Neural cell (in vitro differentiated cells): ENCODE results near the gene SAMD8. TPM values are rescaled to one million over a fixed set of nuclear protein-coding genes. Genes with fewer than 3 reads are reported as not detected.

Experiments
- H2AFZ ChIP-seq: fragments of 200-600, 300-800 bp; sonication (generic), shearing (Covaris generic); 2 replicates; pipeline ENCODE4 v1.6.0; 2014; ENCODE audit warnings: low read depth, mild to moderate bottlenecking, antibody characterized with exemption, low read length, moderate library complexity
- H3F3A ChIP-seq: fragments of 200-600 bp; shearing (Covaris generic); 2 replicates; pipeline ENCODE4 v1.6.1; 2016; ENCODE audit warnings: mild to moderate bottlenecking, moderate library complexity, mixed read lengths, antibody characterized with exemption, low read length; ENCODE audit not compliant: insufficient read depth, poor library complexity, severe bottlenecking
- H3K27ac ChIP-seq: fragments of 200-600, 300-800 bp; sonication (generic), shearing (Covaris generic); 2 replicates; pipeline ENCODE4 v1.5.1; 2014; ENCODE audit warnings: mild to moderate bottlenecking, low read length, moderate library complexity
- H3K27me3 ChIP-seq: fragments of 300-800, 200-600 bp; sonication (generic), shearing (Covaris generic); 2 replicates; pipeline ENCODE4 v1.6.0; 2014; ENCODE audit warnings: mild to moderate bottlenecking, low read depth, low read length, moderate library complexity; ENCODE audit not compliant: insufficient read depth
- H3K36me3 ChIP-seq: fragments of 300-800, 200-600 bp; sonication (generic), shearing (Covaris generic); 2 replicates; pipeline ENCODE4 v1.5.1; 2014; ENCODE audit warnings: mild to moderate bottlenecking, antibody characterized with exemption, low read length, moderate library complexity; ENCODE audit not compliant: insufficient read depth
- H3K4me2 ChIP-seq: fragments of 300-800, 200-600 bp; sonication (generic), shearing (Covaris generic); 2 replicates; pipeline ENCODE4 v1.6.0; 2014; ENCODE audit warnings: mild to moderate bottlenecking, low read length
- H3K4me3 ChIP-seq: fragments of 300-800, 200-600 bp; sonication (generic), shearing (Covaris generic); 2 replicates; pipeline ENCODE4 v1.5.1; 2014; ENCODE audit warnings: mild to moderate bottlenecking, low read length, moderate library complexity
- H3K79me2 ChIP-seq: fragments of 200-600 bp; shearing (Covaris generic); replicated peaks from 2 replicates; pipeline ENCODE4 v1.6.0; 2014; ENCODE audit warnings: mild to moderate bottlenecking, low read length, moderate library complexity; ENCODE audit not compliant: insufficient read depth
- H3K9ac ChIP-seq: fragments of 300-800, 200-600 bp; sonication (generic), shearing (Covaris generic); 2 replicates; pipeline ENCODE4 v1.6.1; 2016; ENCODE audit warnings: mild to moderate bottlenecking, low read length, mixed read lengths
- H3K9me2 ChIP-seq: fragments of 200-600 bp; shearing (Covaris generic); 2 replicates; pipeline ENCODE4 v1.6.1; 2016; ENCODE audit warnings: mild to moderate bottlenecking, low read length, mixed read lengths; ENCODE audit not compliant: insufficient read depth
- H3K9me3 ChIP-seq: fragments of 200-600, 300-800 bp; sonication (generic), shearing (Covaris generic); 2 replicates; pipeline ENCODE4 v1.6.1; 2016; ENCODE audit warnings: mild to moderate bottlenecking, mixed run types, low read length, moderate library complexity, mixed read lengths
- H4K20me1 ChIP-seq: fragments of 200-600 bp; shearing (Covaris generic); 2 replicates; pipeline ENCODE4 v1.6.1; 2016; ENCODE audit warnings: mild to moderate bottlenecking, mixed run types; ENCODE audit not compliant: insufficient read depth
- EP300 ChIP-seq: fragments of 450-650 bp; conservative IDR thresholded peaks from 2 replicates; pipeline ENCODE4 v1.6.1; 2014; ENCODE audit warnings: antibody characterized with exemption, mild to moderate bottlenecking, moderate library complexity; ENCODE audit not compliant: poor library complexity, severe bottlenecking
- EZH2 ChIP-seq: fragments of 200-600, 300-800 bp; shearing (Covaris generic), sonication (generic); IDR thresholded peaks from 2 replicates; pipeline ENCODE4 v1.6.1; 2014; ENCODE audit warnings: antibody characterized with exemption, low read length, borderline replicate concordance, mild to moderate bottlenecking; ENCODE audit not compliant: insufficient read depth, poor library complexity, severe bottlenecking
- MXI1 ChIP-seq: fragments of 450-650 bp; conservative IDR thresholded peaks from 2 replicates; pipeline ENCODE4 v1.6.1; 2014; ENCODE audit warnings: antibody characterized with exemption, mild to moderate bottlenecking; ENCODE audit not compliant: poor library complexity, severe bottlenecking
- POLR2AphosphoS5 ChIP-seq: IDR thresholded peaks from 2 replicates; pipeline ENCODE4 v1.6.1; 2012
- RAD21 ChIP-seq: fragments of 450-650 bp; conservative IDR thresholded peaks from 2 replicates; pipeline ENCODE4 v1.6.1; 2014; ENCODE audit warnings: antibody characterized with exemption, mild to moderate bottlenecking, moderate library complexity
- SMC3 ChIP-seq: fragments of 450-650 bp; conservative IDR thresholded peaks from 2 replicates; pipeline ENCODE4 v1.6.1; 2014; ENCODE audit warnings: antibody characterized with exemption, mild to moderate bottlenecking, moderate library complexity; ENCODE audit not compliant: poor library complexity
- TAF1 ChIP-seq: IDR thresholded peaks from 2 replicates; pipeline ENCODE4 v1.6.1; 2012; ENCODE audit warnings: low read depth
- polyA plus RNA-seq: library from polyadenylated mRNA; depleted of rRNA; stranded (reverse); fragments of >200 nt; gene quantifications from 2 replicates; pipeline ENCODE4 v1.2.3, GENCODE V29; 2014
- TF ChIP-seq, protein P1 (sequence below): IDR thresholded peaks from 2 replicates; pipeline ENCODE4 v1.6.1; 2012; ENCODE audit warnings: borderline replicate concordance
- TF ChIP-seq, protein P2 (sequence below): fragments of 450-650 bp; IDR thresholded peaks from 2 replicates; pipeline ENCODE4 v1.5.1; 2014; ENCODE audit warnings: antibody characterized with exemption, mild to moderate bottlenecking, moderate library complexity; ENCODE audit not compliant: poor library complexity, severe bottlenecking

Gene SAMD8
- polyA plus RNA-seq, 1 donor from 2014 or later = 32.9 TPM

DNA sequence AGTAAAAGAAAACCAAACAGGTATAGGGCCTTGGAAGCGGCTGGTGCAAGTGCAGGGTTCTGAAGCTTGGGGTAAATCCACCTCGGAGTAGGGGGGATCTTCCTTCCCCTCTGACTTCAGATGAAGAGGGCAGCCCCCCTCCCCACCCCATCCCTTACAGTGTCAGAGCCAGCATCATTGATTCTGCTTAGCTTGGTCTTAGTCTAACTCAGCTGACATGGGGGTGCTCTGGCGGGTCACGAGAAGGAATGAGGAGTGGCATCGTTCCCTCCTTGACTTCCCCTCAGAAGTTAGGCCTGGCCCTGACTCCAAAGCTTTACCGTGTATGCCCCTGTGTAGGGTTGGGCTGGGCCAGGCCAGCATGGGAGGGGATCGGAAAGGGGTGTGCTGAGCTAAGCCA is 44.2 kb upstream of the SAMD8 start:
- Histone ChIP-seq H3K9me3 (no peaks in the 10 kb centered on the region), H3F3A (no peaks in the 10 kb centered on the region), H3K27me3 (no peaks in the 10 kb centered on the region), H3K9me2 (no peaks in the 10 kb centered on the region), H3K79me2 (no peaks in the 10 kb centered on the region), H3K27ac (no peak overlapping the region), H3K4me3 (no peak overlapping the region), H3K36me3 (no peaks in the 10 kb centered on the region), H3K9ac (no peak overlapping the region), H2AFZ (no peak overlapping the region), H3K4me2 (no peak overlapping the region), H4K20me1 (no peaks in the 10 kb centered on the region)
- TF ChIP-seq EP300 (no peak), TAF1 (no peak), SMC3 (no peak), RAD21 (no peak), POLR2AphosphoS5 (no peak)

DNA sequence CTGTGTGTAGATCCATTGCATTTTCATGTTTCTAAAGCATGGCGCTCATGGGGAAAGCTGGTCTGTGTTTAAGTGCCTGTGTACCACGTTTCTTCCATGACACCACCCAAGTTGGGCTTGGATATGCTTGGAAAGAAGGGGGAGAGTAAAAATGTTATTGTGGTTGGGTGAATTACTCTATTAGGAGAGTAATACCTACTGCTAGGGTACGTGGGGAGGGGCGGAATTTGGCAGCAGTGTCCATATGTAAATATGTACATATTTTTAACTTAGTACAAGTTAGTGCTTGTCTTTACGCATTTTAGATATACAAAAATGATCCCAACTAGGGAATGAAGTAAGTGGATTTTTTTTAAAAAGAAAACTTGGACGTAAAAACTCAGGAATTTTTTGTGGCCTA is 42.9 kb upstream of the SAMD8 start:
- H2AFZ ChIP-seq = no peak overlapping the region
- H4K20me1 ChIP-seq = no peaks in the 10 kb centered on the region
- no peak overlapping the region for H3K9ac ChIP-seq
- H3K27ac ChIP-seq = no peak overlapping the region
- no peak overlapping the region for H3K4me3 ChIP-seq
- no peaks in the 10 kb centered on the region for H3K36me3 ChIP-seq
- no peaks in the 10 kb centered on the region for H3K9me2 ChIP-seq
- no peaks in the 10 kb centered on the region for H3K27me3 ChIP-seq
- H3F3A ChIP-seq = no peaks in the 10 kb centered on the region
- no peaks in the 10 kb centered on the region for H3K79me2 ChIP-seq
- no peaks in the 10 kb centered on the region for H3K9me3 ChIP-seq
- no peak overlapping the region for H3K4me2 ChIP-seq
- TF ChIP-seq SMC3 = no peak
- no peak for TF ChIP-seq TAF1
- TF ChIP-seq, protein P1, sequence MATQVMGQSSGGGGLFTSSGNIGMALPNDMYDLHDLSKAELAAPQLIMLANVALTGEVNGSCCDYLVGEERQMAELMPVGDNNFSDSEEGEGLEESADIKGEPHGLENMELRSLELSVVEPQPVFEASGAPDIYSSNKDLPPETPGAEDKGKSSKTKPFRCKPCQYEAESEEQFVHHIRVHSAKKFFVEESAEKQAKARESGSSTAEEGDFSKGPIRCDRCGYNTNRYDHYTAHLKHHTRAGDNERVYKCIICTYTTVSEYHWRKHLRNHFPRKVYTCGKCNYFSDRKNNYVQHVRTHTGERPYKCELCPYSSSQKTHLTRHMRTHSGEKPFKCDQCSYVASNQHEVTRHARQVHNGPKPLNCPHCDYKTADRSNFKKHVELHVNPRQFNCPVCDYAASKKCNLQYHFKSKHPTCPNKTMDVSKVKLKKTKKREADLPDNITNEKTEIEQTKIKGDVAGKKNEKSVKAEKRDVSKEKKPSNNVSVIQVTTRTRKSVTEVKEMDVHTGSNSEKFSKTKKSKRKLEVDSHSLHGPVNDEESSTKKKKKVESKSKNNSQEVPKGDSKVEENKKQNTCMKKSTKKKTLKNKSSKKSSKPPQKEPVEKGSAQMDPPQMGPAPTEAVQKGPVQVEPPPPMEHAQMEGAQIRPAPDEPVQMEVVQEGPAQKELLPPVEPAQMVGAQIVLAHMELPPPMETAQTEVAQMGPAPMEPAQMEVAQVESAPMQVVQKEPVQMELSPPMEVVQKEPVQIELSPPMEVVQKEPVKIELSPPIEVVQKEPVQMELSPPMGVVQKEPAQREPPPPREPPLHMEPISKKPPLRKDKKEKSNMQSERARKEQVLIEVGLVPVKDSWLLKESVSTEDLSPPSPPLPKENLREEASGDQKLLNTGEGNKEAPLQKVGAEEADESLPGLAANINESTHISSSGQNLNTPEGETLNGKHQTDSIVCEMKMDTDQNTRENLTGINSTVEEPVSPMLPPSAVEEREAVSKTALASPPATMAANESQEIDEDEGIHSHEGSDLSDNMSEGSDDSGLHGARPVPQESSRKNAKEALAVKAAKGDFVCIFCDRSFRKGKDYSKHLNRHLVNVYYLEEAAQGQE = no peak
- no peak for TF ChIP-seq MXI1
- no peak for TF ChIP-seq RAD21
- no peak for TF ChIP-seq POLR2AphosphoS5
- TF ChIP-seq, protein P2, sequence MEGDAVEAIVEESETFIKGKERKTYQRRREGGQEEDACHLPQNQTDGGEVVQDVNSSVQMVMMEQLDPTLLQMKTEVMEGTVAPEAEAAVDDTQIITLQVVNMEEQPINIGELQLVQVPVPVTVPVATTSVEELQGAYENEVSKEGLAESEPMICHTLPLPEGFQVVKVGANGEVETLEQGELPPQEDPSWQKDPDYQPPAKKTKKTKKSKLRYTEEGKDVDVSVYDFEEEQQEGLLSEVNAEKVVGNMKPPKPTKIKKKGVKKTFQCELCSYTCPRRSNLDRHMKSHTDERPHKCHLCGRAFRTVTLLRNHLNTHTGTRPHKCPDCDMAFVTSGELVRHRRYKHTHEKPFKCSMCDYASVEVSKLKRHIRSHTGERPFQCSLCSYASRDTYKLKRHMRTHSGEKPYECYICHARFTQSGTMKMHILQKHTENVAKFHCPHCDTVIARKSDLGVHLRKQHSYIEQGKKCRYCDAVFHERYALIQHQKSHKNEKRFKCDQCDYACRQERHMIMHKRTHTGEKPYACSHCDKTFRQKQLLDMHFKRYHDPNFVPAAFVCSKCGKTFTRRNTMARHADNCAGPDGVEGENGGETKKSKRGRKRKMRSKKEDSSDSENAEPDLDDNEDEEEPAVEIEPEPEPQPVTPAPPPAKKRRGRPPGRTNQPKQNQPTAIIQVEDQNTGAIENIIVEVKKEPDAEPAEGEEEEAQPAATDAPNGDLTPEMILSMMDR = no peak
- no peak for TF ChIP-seq EP300
- TF ChIP-seq EZH2 = no peak
